Right atrium auricular region (tissue), 2 donors: Measurements from ENCODE around the gene CD47. TPM values are rescaled to one million over a fixed set of nuclear protein-coding genes. Genes with fewer than 3 reads are reported as not detected.

Experiments used
- DNase-seq: peaks from one replicate; pipeline ENCODE4 v3.0.0-alpha.2; 2019; ENCODE audit warnings: low spot score
- H3K27ac ChIP-seq, 2 donors: fragments of 200-600 bp; sonication (generic); 1 replicate in 1 of 2; 2 replicates in 1 of 2; pipeline ENCODE4 v1.5.1; 2016 to 2019
- H3K27me3 ChIP-seq, 2 donors: fragments of 200-600 bp; sonication (generic); one replicate each; pipeline versions ENCODE4 v1.5.1 to v1.6.0; 2017 to 2019
- H3K36me3 ChIP-seq: fragments of 200-600 bp; sonication (generic); one replicate; pipeline ENCODE4 v1.5.1; 2016
- H3K4me1 ChIP-seq, 2 donors: fragments of 200-600 bp; sonication (generic); one replicate each; pipeline versions ENCODE4 v1.5.1 to v1.6.0; 2017 to 2019
- H3K4me3 ChIP-seq, 2 donors: fragments of 200-600 bp; sonication (generic); 1 replicate in 1 of 2; 2 replicates in 1 of 2; pipeline ENCODE4 v1.5.1; 2017 to 2019; ENCODE audit warnings: mild to moderate bottlenecking in 1 of 2, moderate library complexity in 1 of 2
- H3K9me3 ChIP-seq, 2 donors: fragments of 200-600 bp; sonication (generic); one replicate each; pipeline ENCODE4 v1.5.1; 2019
- CTCF ChIP-seq, 2 donors: fragments of 200-600 bp; sonication (generic); IDR thresholded peaks; one replicate each; pipeline ENCODE4 v1.5.1; 2019; ENCODE audit warnings: antibody characterized with exemption in 2 of 2
- total RNA-seq, 2 donors: library from RNA; depleted of rRNA; stranded (reverse); fragments of >200 nt; gene quantifications; one replicate each; pipeline ENCODE4 v1.1.0, GENCODE V29; 2016

Gene CD47
- total RNA-seq, 2 donors from 2014 or later = 52.1 to 92.2 TPM

- TF ChIP-seq CTCF (IDR thresholded peaks at IDR 0.05) = no peak
- no peak for DNase-seq
- Histone ChIP-seq H3K4me3 (no peak overlapping the region), H3K4me1 (peaks cover 0 to 32% of the 10 kb centered on the region in 2 donors), H3K36me3 (no peaks in the 10 kb centered on the region), H3K27me3 (no peaks in the 10 kb centered on the region), H3K9me3 (no peaks in the 10 kb centered on the region), H3K27ac (no peak overlapping the region)
Measured at GRCh38 chr3:108008931-108009639, 81.7 kb downstream of the CD47 start.

- DNase-seq = no peak
- peaks cover 0 to 32% of the 10 kb centered on the region in 2 donors for H3K4me1 ChIP-seq
Measured at GRCh38 chr3:108008106-108008505, 82.7 kb downstream of the CD47 start.

DNA sequence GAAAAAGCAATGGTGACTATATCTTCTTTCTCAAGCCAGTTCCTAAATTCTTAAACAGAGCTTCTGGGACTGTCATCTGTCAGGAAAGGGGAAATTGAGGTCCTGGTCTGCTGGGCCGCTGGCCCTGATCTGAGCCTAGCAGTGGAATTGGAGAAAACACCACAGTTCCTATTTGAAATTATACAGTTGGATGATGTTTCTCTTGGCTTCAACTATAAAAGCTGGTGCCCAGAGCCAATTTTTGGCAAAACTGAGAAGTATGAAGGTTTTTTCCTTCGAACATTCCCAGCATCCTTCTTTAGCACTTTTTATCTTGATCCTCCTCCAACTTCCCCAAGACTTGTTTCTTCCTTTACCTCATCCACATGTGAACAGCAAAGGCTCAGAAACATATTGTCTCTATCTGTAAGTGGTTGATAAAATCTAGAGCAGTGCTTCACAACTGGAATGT, 83.9 kb downstream of the CD47 start:
- no peaks in the 10 kb centered on the region for H3K36me3 ChIP-seq
- H3K4me3 ChIP-seq = no peak overlapping the region
- H3K4me1 ChIP-seq = peaks cover 0 to 32% of the 10 kb centered on the region in 2 donors
- no peaks in the 10 kb centered on the region for H3K27me3 ChIP-seq
- TF ChIP-seq CTCF (IDR thresholded peaks at IDR 0.05) = no peak
- H3K27ac ChIP-seq = peak overlapping the region; percentile 39 to 52
- H3K9me3 ChIP-seq = no peaks in the 10 kb centered on the region
- DNase-seq = no peak

More at GRCh38 chr3:108008106-108008505, 82.7 kb downstream of the CD47 start:
- no peak for TF ChIP-seq CTCF (IDR thresholded peaks at IDR 0.05)
- Histone ChIP-seq H3K27ac (no peak overlapping the region), H3K36me3 (no peaks in the 10 kb centered on the region), H3K9me3 (no peaks in the 10 kb centered on the region), H3K27me3 (no peaks in the 10 kb centered on the region), H3K4me3 (no peak overlapping the region)

DNA sequence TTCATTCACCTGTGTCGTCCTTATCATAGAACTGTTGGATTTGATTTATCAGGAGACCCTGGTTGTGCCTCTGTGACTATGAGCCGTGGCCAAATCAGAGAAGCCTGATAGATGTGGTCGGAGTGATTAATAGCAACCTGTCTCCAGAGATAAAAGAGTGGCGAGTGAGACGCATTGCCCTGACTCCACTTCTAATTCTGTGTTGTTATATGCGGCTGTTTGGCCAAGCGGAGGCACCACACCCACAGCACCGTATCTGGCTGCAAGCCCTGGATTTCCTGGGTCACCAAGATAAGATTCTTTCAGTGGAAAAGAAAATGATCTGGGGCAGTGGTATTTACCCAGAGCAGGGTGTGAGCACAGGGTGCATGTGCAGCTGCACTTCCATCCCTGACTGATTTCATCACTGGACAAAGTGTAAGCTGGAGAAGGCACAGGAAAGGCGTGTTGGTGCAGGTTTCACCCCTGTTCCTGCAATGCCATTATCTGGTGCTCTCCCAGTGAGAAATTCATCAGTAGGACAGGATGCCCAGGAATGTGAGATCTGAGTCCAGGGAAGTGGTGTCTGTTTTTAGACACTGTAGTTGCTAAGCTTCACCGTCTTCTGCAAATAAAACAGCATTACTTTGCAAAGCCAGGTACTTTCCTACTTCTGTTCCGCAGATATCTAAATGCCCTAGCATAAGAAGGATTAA, 84.6 kb downstream of the CD47 start:
- peak overlapping the region; percentile 46 to 71 for H3K27ac ChIP-seq
- H3K27me3 ChIP-seq = no peaks in the 10 kb centered on the region
- no peak for TF ChIP-seq CTCF (IDR thresholded peaks at IDR 0.05)
- H3K36me3 ChIP-seq = no peaks in the 10 kb centered on the region
- H3K4me3 ChIP-seq = no peak overlapping the region
- H3K4me1 ChIP-seq = peaks cover 0 to 32% of the 10 kb centered on the region in 2 donors
- DNase-seq = no peak
- no peaks in the 10 kb centered on the region for H3K9me3 ChIP-seq

- DNase-seq = no peak
- Histone ChIP-seq H3K36me3 (no peaks in the 10 kb centered on the region), H3K27me3 (no peaks in the 10 kb centered on the region), H3K27ac (no peak overlapping the region), H3K4me3 (no peak overlapping the region), H3K9me3 (no peaks in the 10 kb centered on the region), H3K4me1 (peaks cover 0 to 32% of the 10 kb centered on the region in 2 donors)
- no peak for TF ChIP-seq CTCF (IDR thresholded peaks at IDR 0.05)
Measured at GRCh38 chr3:108004647-108005046, 86.2 kb downstream of the CD47 start.
